ENCODE results near the gene CALML5.

CALML5 gene

GRCh38 chr10:5449823-5450222, 49.5 kb downstream of the CALML5 start:
- peak; percentile 87 for DNase-seq (ENCODE audit: low read depth)
- H3K4me3 ChIP-seq (ENCODE audit: low read depth, low read length): peak overlapping the region; percentile 41
- TF ChIP-seq CTCF (conservative IDR thresholded peaks at IDR 0.05; ENCODE audit: low read depth, low read length): peak; percentile 46

GRCh38 chr10:5449227-5449626, 50.1 kb downstream of the CALML5 start:
- TF ChIP-seq CTCF (conservative IDR thresholded peaks at IDR 0.05; ENCODE audit: low read depth, low read length): no peak
- no peak overlapping the region for H3K4me3 ChIP-seq (ENCODE audit: low read depth, low read length)
- DNase-seq (ENCODE audit: low read depth): no peak
